Ectodermal cell (in vitro differentiated cells): ENCODE data around the gene MED10. TPM values are rescaled to one million over a fixed set of nuclear protein-coding genes. Genes with fewer than 3 reads are reported as not detected.

ENCODE experiments used
- H3K27ac ChIP-seq: 2 replicates; pipeline ENCODE4 v1.7.0; 2013; ENCODE audit warnings: mild to moderate bottlenecking, low read depth, low read length; ENCODE audit not compliant: insufficient read depth, poor library complexity, severe bottlenecking
- H3K27me3 ChIP-seq: 2 replicates; pipeline ENCODE4 v1.7.0; 2013; ENCODE audit warnings: mild to moderate bottlenecking, low read length; ENCODE audit not compliant: insufficient read depth, control insufficient read depth, poor library complexity, severe bottlenecking
- H3K36me3 ChIP-seq: one replicate; pipeline ENCODE4 v1.7.0; 2013; ENCODE audit warnings: low read length; ENCODE audit not compliant: control insufficient read depth, insufficient read depth
- H3K4me1 ChIP-seq: one replicate; pipeline ENCODE4 v1.7.0; 2013; ENCODE audit warnings: low read length; ENCODE audit not compliant: control insufficient read depth, insufficient read depth
- H3K4me3 ChIP-seq: 2 replicates; pipeline ENCODE4 v1.7.0; 2013; ENCODE audit warnings: low read depth, low read length, control low read depth; ENCODE audit not compliant: insufficient read depth
- H3K9me3 ChIP-seq: 2 replicates; pipeline ENCODE4 v1.7.0; 2013; ENCODE audit warnings: mild to moderate bottlenecking, low read length, moderate library complexity; ENCODE audit not compliant: control insufficient read depth
- WGBS, 2 experiments: methylation state at CpG; one replicate each; pipeline ENCODE4 v1.1.7; 2013; ENCODE audit warnings: missing lambda C conversion rate in 2 of 2; 5-methylcytosine and 5-hydroxymethylcytosine counted together
- polyA plus RNA-seq, 4 experiments: library from polyadenylated mRNA; stranded (reverse); fragments of 50-300 nt; gene quantifications; one replicate each; pipeline ENCODE4 v1.2.3, GENCODE V29; 2013

The MED10 gene
- 28.6 TPM for polyA plus RNA-seq (2013, experiment 1 of 4)
- polyA plus RNA-seq (2013, experiment 2 of 4): 27.5 TPM
- 23.9 TPM for polyA plus RNA-seq (2013, experiment 3 of 4)
- 29.4 TPM for polyA plus RNA-seq (2013, experiment 4 of 4)

GRCh38 chr5:6377905-6378765 is at the start of gene MED10:
TSS of gene MED10 (minus strand) at chr5:6378547. CDS start at chr5:6378483, 64 bp downstream.
- WGBS, 2 experiments: 0 to 1% methylated on average over 60 of the region's 60 CpGs
- peaks cover 17% of the 10 kb centered on the region for H3K36me3 ChIP-seq
- H3K9me3 ChIP-seq: no peaks in the 10 kb centered on the region
- peak within 1 kb of the TSS; percentile 77 for H3K4me3 ChIP-seq
- no peaks in the 10 kb centered on the region for H3K27me3 ChIP-seq
- H3K27ac ChIP-seq: no peak within 1 kb of the TSS
- H3K4me1 ChIP-seq: peaks cover 3% of the 10 kb centered on the region

GRCh38 chr5:6427694-6428093 is 49.3 kb upstream of the MED10 start:
- no peaks in the 10 kb centered on the region for H3K4me1 ChIP-seq
- H3K27me3 ChIP-seq: peaks cover 6% of the 10 kb centered on the region
- no peak overlapping the region for H3K4me3 ChIP-seq
- WGBS, 2 experiments: 74 to 79% methylated on average over 4 of the region's 4 CpGs
- no peaks in the 10 kb centered on the region for H3K36me3 ChIP-seq
- no peaks in the 10 kb centered on the region for H3K9me3 ChIP-seq
- no peak overlapping the region for H3K27ac ChIP-seq

GRCh38 chr5:6424700-6425099 is 46.4 kb upstream of the MED10 start:
- Histone ChIP-seq H3K9me3 (no peaks in the 10 kb centered on the region), H3K36me3 (no peaks in the 10 kb centered on the region), H3K27me3 (no peaks in the 10 kb centered on the region), H3K27ac (no peak overlapping the region), H3K4me1 (no peaks in the 10 kb centered on the region), H3K4me3 (no peak overlapping the region)

GRCh38 chr5:6424110-6424659 is 45.8 kb upstream of the MED10 start:
- no peak overlapping the region for H3K4me3 ChIP-seq
- no peaks in the 10 kb centered on the region for H3K4me1 ChIP-seq
- no peak overlapping the region for H3K27ac ChIP-seq
- H3K27me3 ChIP-seq: no peaks in the 10 kb centered on the region
- WGBS, 2 experiments: 89% methylated on average over 8 of the region's 8 CpGs
- H3K36me3 ChIP-seq: no peaks in the 10 kb centered on the region
- H3K9me3 ChIP-seq: no peaks in the 10 kb centered on the region

- Histone ChIP-seq H3K4me1 (no peaks in the 10 kb centered on the region), H3K27ac (no peak overlapping the region), H3K27me3 (no peaks in the 10 kb centered on the region), H3K4me3 (no peak overlapping the region), H3K36me3 (no peaks in the 10 kb centered on the region), H3K9me3 (no peaks in the 10 kb centered on the region)
- 91 to 92% methylated on average over 13 of the region's 13 CpGs for WGBS, 2 experiments
These were observed 45.2 kb upstream of the MED10 start for GRCh38 chr5:6423327-6424109.

GRCh38 chr5:6419340-6419852 is 41.0 kb upstream of the MED10 start:
- Histone ChIP-seq H3K27me3 (no peaks in the 10 kb centered on the region), H3K9me3 (no peaks in the 10 kb centered on the region), H3K27ac (no peak overlapping the region), H3K4me3 (no peak overlapping the region), H3K36me3 (no peaks in the 10 kb centered on the region), H3K4me1 (no peaks in the 10 kb centered on the region)
- 93 to 95% methylated on average over 7 to 8 of the region's 8 CpGs for WGBS, 2 experiments

GRCh38 chr5:6418679-6419276 is 40.4 kb upstream of the MED10 start:
- Histone ChIP-seq H3K4me1 (no peaks in the 10 kb centered on the region), H3K9me3 (no peaks in the 10 kb centered on the region), H3K36me3 (no peaks in the 10 kb centered on the region), H3K27me3 (no peaks in the 10 kb centered on the region), H3K4me3 (no peak overlapping the region), H3K27ac (no peak overlapping the region)
- WGBS, 2 experiments: 92 to 94% methylated on average over 3 of the region's 3 CpGs

- Histone ChIP-seq H3K9me3 (no peaks in the 10 kb centered on the region), H3K36me3 (no peaks in the 10 kb centered on the region), H3K27me3 (no peaks in the 10 kb centered on the region), H3K4me3 (no peak overlapping the region), H3K4me1 (no peaks in the 10 kb centered on the region), H3K27ac (no peak overlapping the region)
- 90 to 91% methylated on average over 10 of the region's 10 CpGs for WGBS, 2 experiments
These were observed 39.3 kb upstream of the MED10 start for GRCh38 chr5:6417657-6418056.

- H3K9me3 ChIP-seq: no peaks in the 10 kb centered on the region
- no peaks in the 10 kb centered on the region for H3K27me3 ChIP-seq
- no peak overlapping the region for H3K27ac ChIP-seq
- H3K4me1 ChIP-seq: no peaks in the 10 kb centered on the region
- 90 to 92% methylated on average over 4 of the region's 4 CpGs for WGBS, 2 experiments
- no peak overlapping the region for H3K4me3 ChIP-seq
- no peaks in the 10 kb centered on the region for H3K36me3 ChIP-seq
These were observed 34.5 kb upstream of the MED10 start for GRCh38 chr5:6412811-6413210.
